Stimulated activated CD8-positive, alpha-beta memory T cell treated with anti-CD3 and anti-CD28 coated beads, Interleukin-15, amount 100 ng/mL, for 24 hours (primary cell): ENCODE data around the gene GTF3C2.
"Not testable (repeated sequence)": the region's sequence is repeated elsewhere in the genome, so short reads cannot be mapped to it uniquely, and the experiment has no call there.

Source experiments
- DNase-seq: peaks from one replicate; pipeline ENCODE4 v3.0.0-alpha.2; 2020; ENCODE audit warnings: low read depth

The GTF3C2 gene

GRCh38 chr2:27322301-27322765 is 34.2 kb downstream of the GTF3C2 start:
- no peak for DNase-seq

- no peak for DNase-seq
Measured at GRCh38 chr2:27320958-27321543, 35.5 kb downstream of the GTF3C2 start.

- not testable (repeated sequence) for DNase-seq
Measured at GRCh38 chr2:27319839-27320238, 36.7 kb downstream of the GTF3C2 start.

- DNase-seq, result no peak
Measured at GRCh38 chr2:27316655-27317412, 39.7 kb downstream of the GTF3C2 start.

DNA sequence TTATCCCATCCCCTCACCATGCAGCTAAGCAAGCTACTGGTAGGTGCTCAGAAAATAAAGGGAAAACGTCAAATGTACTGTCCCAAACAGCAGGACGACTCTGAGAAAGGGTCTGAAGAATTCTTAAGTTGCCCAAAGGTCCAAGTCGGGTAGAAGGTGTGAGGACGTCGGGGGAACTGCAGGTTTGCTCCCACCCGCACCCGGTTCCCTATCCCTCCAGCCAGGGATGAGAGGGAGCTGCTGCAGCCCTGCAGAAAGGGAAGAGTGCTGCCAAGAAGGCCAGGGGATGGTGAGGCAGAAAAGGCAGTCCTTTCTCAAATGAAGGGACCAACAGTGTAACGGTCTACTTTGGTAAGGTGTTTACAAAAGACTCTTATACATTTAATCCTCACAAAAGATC is 41.4 kb downstream of the GTF3C2 start:
- DNase-seq, result no peak

GRCh38 chr2:27314709-27315108 is 41.9 kb downstream of the GTF3C2 start:
- no peak for DNase-seq

GRCh38 chr2:27313882-27314645 is 42.5 kb downstream of the GTF3C2 start:
- no peak for DNase-seq

DNA sequence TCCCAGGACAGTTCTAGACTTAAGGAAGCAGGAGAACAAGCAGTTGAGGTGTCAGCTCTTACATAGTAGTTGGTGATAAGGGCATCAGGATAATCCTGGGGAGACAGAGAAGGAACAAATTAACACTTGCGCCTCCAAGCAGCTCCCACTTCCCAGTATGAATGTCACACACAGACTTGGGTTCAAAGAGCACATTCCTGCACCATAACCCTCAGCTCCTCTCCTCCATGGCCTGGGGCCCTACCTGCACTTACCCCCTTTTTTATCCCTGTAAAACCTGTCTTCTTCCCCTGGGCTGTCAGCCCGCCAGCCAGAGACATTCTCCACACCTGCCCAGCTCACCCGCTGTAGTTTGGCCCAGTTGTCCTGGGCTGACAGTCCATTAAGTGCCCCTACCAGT is 44.4 kb downstream of the GTF3C2 start:
- DNase-seq, result no peak

DNA sequence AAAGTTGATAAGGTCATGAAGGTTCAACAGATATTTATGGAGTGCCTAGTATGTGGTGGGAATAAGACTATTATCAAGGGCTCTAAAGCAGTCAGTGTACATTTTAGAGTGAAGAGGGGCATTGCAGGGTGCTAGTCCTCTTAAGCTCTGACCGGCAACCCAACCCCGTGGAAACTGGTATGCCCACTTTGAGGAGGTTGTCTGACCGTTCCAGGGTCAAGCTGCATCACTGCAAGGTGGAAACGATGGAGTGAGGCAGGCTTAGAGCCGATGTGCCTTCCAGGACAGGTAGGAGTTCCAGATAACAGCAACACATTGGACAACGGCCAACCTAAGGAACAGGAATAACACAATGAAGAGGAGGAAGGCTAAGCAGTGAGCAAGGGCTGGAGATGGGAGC is 46.9 kb downstream of the GTF3C2 start:
- no peak for DNase-seq

GRCh38 chr2:27308359-27308881 is 48.1 kb downstream of the GTF3C2 start, which contains the start of gene UCN:
TSS of gene UCN (minus strand) at chr2:27308445. CDS start at chr2:27307895, 550 bp downstream.
- DNase-seq, result no peak

DNA sequence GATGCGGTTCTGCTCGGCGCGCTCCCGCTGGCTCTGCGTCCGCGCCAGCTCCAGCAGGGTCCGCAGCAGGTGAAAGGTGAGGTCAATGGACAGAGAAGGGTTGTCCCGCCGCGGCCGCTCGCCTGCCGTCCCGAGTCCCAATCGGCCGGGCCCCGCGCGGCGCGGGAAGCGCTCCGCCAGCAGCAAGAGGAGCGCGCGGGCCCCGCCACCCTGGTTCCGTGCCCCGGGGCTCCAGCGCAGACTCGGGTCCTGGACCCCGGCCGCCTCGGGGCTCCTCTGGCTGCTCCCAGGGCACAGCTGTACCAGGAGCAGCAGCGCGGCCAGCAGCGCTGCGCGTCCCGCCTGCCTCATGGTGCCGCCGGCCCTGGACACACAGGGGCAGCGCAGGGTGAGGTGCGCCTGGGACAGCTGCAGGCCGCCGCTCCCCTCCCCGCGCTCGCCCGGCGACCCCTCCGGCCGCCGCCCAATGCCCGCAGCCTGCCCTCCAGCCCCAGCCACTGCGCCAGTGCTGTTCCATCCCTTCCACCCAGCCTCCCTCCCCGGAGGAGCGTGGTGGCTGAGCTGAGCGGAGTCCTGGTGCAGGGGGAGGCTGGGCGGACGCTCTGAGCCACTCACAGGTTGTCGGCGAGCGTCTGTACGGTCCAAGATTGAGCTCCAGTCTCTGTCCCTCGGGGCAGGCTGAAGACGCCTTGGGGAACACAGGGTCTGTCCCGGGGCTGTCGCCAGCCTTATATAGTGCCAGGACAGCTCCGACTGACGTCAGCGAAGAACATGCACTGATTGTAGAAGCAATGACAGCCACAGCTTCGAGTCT is 48.8 kb downstream of the GTF3C2 start:
- no peak for DNase-seq

DNA sequence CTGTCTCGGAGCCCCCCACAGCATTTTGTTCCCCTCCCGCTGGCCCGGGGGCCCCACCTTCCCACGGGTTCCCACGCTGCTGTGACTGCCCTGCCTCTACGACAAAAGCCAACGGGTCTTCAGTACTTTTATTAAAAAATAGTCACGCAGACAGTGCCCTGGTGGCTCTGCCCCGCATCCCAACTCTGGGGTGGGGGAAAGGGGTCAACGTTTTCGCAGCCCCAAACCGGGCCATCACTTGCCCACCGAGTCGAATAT is 49.3 kb downstream of the GTF3C2 start:
- no peak for DNase-seq

GRCh38 chr2:27306573-27307286 is 49.8 kb downstream of the GTF3C2 start:
- DNase-seq, result no peak

DNA sequence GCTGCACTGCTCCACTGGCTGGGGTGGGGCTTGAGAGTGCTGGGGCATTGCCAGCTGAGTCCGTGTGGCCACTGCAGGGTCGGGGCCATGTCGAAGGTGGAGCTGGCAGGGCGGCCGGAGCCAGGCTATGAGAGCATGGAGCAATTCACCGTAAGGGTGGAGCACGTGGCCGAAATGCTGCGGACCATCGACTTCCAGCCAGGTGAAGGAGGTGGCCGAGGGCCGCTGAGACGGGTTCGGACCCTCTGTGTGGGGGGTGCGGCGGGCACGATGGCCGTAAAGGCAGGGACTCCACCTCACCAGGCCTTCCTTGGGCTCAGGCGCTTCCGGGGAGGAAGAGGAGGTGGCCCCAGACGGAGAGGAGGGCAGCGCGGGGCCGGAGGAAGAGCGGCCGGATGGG is 50.4 kb downstream of the GTF3C2 start:
- no peak for DNase-seq

- DNase-seq, result no peak
Measured at GRCh38 chr2:27305516-27305915, 51.0 kb downstream of the GTF3C2 start.

DNA sequence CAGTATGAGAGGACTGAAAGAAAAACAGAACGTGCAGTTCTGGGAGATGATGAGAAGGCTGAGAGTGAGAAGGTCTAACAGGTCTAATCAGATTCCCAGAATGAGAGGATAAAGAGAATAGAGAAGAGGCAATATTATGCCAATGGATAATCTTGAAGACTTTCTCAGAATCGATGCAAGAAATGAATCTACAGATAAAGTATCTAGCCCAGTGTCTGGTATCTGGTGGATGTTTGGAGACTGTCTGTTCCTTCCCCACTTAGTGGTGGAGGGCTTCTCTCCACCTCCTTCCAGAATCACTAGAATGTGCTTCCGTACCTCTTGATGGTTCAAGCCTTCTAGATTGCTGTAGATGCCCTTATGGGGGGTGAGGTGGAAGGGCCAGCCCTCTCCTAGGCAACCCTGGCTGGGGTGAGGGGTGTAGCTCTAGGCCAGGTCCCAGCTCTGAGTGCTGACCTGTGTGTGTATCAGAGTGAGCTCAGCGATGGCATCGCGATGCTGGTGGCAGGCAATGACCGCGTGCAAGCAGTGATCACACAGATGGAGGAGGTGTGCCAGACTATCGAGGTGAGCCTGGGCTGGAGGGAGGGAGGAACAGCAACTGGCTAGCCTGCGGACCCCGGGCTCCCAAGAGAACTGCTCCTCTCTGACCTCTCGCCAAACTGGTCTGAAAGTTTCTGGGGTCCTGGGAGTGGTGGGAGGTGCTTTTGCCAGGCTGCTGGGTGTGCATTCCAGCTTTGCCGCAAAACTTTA is 51.9 kb downstream of the GTF3C2 start:
- no peak for DNase-seq

DNA sequence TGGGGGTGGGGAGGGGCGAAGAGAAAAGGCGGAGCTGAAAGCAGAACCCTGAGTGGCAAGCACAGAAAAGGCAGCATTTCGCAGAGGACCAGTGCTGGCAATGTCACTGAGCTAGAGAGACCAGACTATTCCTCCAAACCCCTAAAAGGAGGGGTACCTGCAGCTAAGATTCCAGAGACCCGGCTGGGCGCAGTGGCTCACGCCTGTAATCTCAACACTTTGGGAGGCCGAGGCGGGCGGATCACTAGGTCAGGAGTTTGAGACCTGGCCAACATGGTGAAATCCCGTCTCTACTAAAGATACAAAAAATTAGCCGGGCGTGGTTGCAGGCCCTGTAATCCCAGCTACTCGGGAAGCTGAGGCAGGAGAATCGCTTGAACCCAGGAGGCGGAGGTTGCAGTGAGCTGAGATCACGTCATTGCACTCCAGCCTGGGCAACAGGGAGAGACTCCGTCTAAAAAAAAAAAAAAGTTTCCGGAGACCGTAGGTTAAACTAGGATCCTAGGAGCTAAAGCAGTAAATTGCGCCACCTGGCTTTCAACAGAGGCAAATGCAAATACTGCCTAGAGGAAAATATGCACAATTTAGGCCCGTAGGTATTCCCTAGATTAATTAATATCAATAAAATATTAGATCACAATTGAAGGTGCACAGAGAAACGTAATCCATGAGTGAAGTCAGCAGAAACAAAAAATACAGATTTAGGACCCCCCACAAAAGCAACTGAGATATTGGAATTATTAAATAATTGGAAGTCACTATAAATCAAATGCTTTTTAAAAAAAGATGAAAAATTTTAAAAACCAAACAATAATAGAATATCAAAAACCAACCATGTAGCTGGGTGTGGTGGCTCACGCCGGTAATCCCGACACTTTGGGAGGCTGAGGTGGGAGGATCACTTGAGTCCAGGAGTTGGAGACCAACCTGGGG is 53.2 kb downstream of the GTF3C2 start:
- no peak for DNase-seq

- DNase-seq, result not testable (repeated sequence)
Measured at GRCh38 chr2:27300606-27301005, 56.0 kb downstream of the GTF3C2 start.

DNA sequence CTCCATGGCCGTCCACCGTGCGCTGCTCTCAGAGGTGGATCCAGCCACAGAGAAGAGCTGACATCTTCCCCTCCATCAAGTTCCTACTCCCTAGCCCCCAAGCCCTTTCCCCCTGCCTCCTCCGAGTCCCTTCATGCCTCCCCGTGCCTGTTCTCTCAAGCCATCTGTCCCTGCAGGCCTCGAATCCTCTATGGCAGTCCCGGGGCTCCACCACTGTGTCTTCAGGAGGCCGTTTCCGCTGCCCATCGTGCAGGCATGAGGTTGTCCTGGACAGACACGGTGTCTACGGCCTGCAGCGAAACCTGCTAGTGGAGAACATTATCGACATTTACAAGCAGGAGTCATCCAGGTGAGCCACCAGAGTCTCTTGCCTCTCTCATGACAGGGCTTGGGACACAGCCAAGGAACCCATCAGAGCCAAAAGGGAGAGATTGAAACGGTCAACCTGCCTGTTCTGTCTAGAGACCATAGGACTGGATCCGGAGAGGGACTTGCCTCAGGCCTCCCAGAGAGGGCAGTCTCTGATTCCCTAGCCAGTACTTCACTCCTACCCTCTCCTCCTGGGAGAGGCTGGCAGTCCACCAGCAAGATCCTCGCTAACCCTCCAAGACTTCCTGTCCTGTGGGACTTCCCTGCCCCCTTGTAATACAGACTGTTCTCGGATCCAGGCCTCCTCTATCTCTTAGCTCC is 58.0 kb downstream of the GTF3C2 start:
- no peak for DNase-seq
